IMR-90 (cell line): ENCODE data around the gene PHGDH. TPM values are rescaled to one million over a fixed set of nuclear protein-coding genes. Genes with fewer than 3 reads are reported as not detected.

Experiments
- ATAC-seq: fragments of 200-7000 bp; cut with Tn5 transposase; 2 replicates; pipeline ENCODE4 v1.9.1; 2020; ENCODE audit warnings: low read depth, mild to moderate bottlenecking, moderate library complexity
- BruUV-seq: library from RNA; stranded (reverse); fragments of 400-500 nt; replicated peaks from 2 replicates; lab custom pipeline; 2021; lab: Mats Ljungman, UMichigan
- CTCF ChIA-PET: fragments of 300-600 bp; formaldehyde crosslinking; extraction: SDS; loops from one replicate; lab custom pipeline; 2021; ENCODE audit warnings: antibody characterized with exemption; lab: Yijun Ruan, JAX
- POLR2A ChIA-PET: fragments of 300-600 bp; sonication (Branson Sonifier 250); formaldehyde crosslinking; loops from one replicate; lab custom pipeline; 2022; ENCODE audit warnings: antibody characterized with exemption; ENCODE audit not compliant: unreplicated experiment; lab: Charles Lee
- DNase-seq: peaks from one replicate; pipeline ENCODE4 v3.0.0; 2013
- H2AFZ ChIP-seq: replicated peaks from 2 replicates; pipeline ENCODE3; 2013; ENCODE audit warnings: low read length, mild to moderate bottlenecking; ENCODE audit not compliant: poor library complexity
- H2AK5ac ChIP-seq: 2 replicates; pipeline ENCODE4 v1.6.1; 2013; ENCODE audit warnings: low read depth, low read length, inconsistent platforms
- H2AK9ac ChIP-seq: replicated peaks from 2 replicates; pipeline ENCODE3; 2013; ENCODE audit warnings: mild to moderate bottlenecking, low read depth, low read length, moderate library complexity; ENCODE audit not compliant: poor library complexity
- H2BK120ac ChIP-seq: 2 replicates; pipeline ENCODE4 v1.6.1; 2013; ENCODE audit warnings: low read depth, low read length, inconsistent platforms
- H2BK15ac ChIP-seq: 3 replicates; pipeline ENCODE4 v1.6.1; 2013; ENCODE audit warnings: low read depth, low read length, inconsistent platforms
- H2BK20ac ChIP-seq: 2 replicates; pipeline ENCODE4 v1.6.1; 2013; ENCODE audit warnings: low read depth, mild to moderate bottlenecking, inconsistent platforms, low read length, moderate library complexity
- H2BK5ac ChIP-seq: 2 replicates; pipeline ENCODE4 v1.6.1; 2013; ENCODE audit warnings: mild to moderate bottlenecking, low read depth, low read length, inconsistent platforms; ENCODE audit not compliant: poor library complexity, severe bottlenecking
- H3K14ac ChIP-seq: replicated peaks from 2 replicates; pipeline ENCODE4 v1.6.1; 2013; ENCODE audit warnings: low read depth, low read length, inconsistent platforms
- H3K18ac ChIP-seq: 2 replicates; pipeline ENCODE4 v1.6.1; 2013; ENCODE audit warnings: low read depth, low read length, control low read depth
- H3K23ac ChIP-seq: 2 replicates; pipeline ENCODE4 v1.6.1; 2013; ENCODE audit warnings: low read depth, low read length, inconsistent platforms
- H3K27ac ChIP-seq: 2 replicates; pipeline ENCODE4 v1.5.1; 2013; ENCODE audit warnings: mild to moderate bottlenecking, control low read depth, low read length; ENCODE audit not compliant: insufficient read depth
- H3K27me3 ChIP-seq: 2 replicates; pipeline ENCODE4 v1.6.1; 2013; ENCODE audit warnings: low read length; ENCODE audit not compliant: control insufficient read depth, insufficient read depth
- H3K36me3 ChIP-seq: 2 replicates; pipeline ENCODE4 v1.6.1; 2013; ENCODE audit warnings: low read length, mixed read lengths; ENCODE audit not compliant: control insufficient read depth, insufficient read depth
- H3K4ac ChIP-seq: 2 replicates; pipeline ENCODE4 v1.6.1; 2013; ENCODE audit warnings: low read depth, low read length, inconsistent platforms
- H3K4me1 ChIP-seq: 2 replicates; pipeline ENCODE4 v1.6.1; 2013; ENCODE audit warnings: low read length, mixed read lengths; ENCODE audit not compliant: control insufficient read depth, insufficient read depth
- H3K4me2 ChIP-seq: 2 replicates; pipeline ENCODE4 v1.6.1; 2013; ENCODE audit warnings: low read depth, mild to moderate bottlenecking, control low read depth, low read length, moderate library complexity
- H3K4me3 ChIP-seq: 2 replicates; pipeline ENCODE4 v1.5.1; 2013; ENCODE audit warnings: low read depth, mild to moderate bottlenecking, control low read depth, low read length, moderate library complexity; ENCODE audit not compliant: insufficient read depth
- H3K56ac ChIP-seq: 2 replicates; pipeline ENCODE4 v1.6.1; 2013; ENCODE audit warnings: low read length, inconsistent platforms; ENCODE audit not compliant: insufficient read depth; ENCODE audit errors: extremely low read depth
- H3K79me1 ChIP-seq, 2 experiments: 2 replicates each; pipeline ENCODE4 v1.6.1; 2013; ENCODE audit warnings: low read length in 2 of 2, inconsistent platforms in 1 of 2, low read depth in 1 of 2
- H3K9ac ChIP-seq: 2 replicates; pipeline ENCODE4 v1.6.1; 2013; ENCODE audit warnings: low read depth, low read length, control low read depth
- H3K9me1 ChIP-seq: 2 replicates; pipeline ENCODE4 v1.6.1; 2013; ENCODE audit warnings: low read length, inconsistent platforms; ENCODE audit not compliant: insufficient read depth
- H3K9me3 ChIP-seq: 2 replicates; pipeline ENCODE4 v1.6.1; 2013; ENCODE audit warnings: low read length; ENCODE audit not compliant: control insufficient read depth, insufficient read depth
- H4K20me1 ChIP-seq: 2 replicates; pipeline ENCODE4 v1.6.1; 2013; ENCODE audit warnings: low read length, inconsistent platforms; ENCODE audit not compliant: insufficient read depth
- H4K5ac ChIP-seq: 2 replicates; pipeline ENCODE4 v1.6.1; 2013; ENCODE audit warnings: mild to moderate bottlenecking, low read depth, low read length, control low read depth
- H4K8ac ChIP-seq, 2 experiments: 2 replicates each; pipeline ENCODE4 v1.6.1; 2013; ENCODE audit warnings: low read depth in 2 of 2, low read length in 2 of 2, control low read depth in 1 of 2, inconsistent platforms in 1 of 2
- H4K91ac ChIP-seq: 2 replicates; pipeline ENCODE4 v1.6.1; 2013; ENCODE audit warnings: low read depth, low read length, inconsistent platforms; ENCODE audit not compliant: insufficient read depth
- BHLHE40 ChIP-seq: fragments of 150-350 bp; IDR thresholded peaks from 2 replicates; pipeline ENCODE4 v1.6.1; 2016; ENCODE audit warnings: mild to moderate bottlenecking, low read depth, low read length
- CEBPB ChIP-seq: IDR thresholded peaks from 2 replicates; pipeline ENCODE4 v1.6.1; 2012; ENCODE audit warnings: low read depth, low read length, improper control_type of control experiment
- CHD1 ChIP-seq: IDR thresholded peaks from 2 replicates; pipeline ENCODE4 v1.6.1; 2012; ENCODE audit warnings: low read depth, low read length, improper control_type of control experiment
- CTCF ChIP-seq: conservative IDR thresholded peaks from 2 replicates; pipeline ENCODE4 v1.5.1; 2012; ENCODE audit warnings: mild to moderate bottlenecking, low read depth, low read length, improper control_type of control experiment
- ELK1 ChIP-seq: fragments of 150-350 bp; IDR thresholded peaks from 2 replicates; pipeline ENCODE4 v1.6.1; 2016; ENCODE audit warnings: low read depth, mild to moderate bottlenecking, low read length, moderate library complexity, borderline replicate concordance
- FOS ChIP-seq: fragments of 150-350 bp; IDR thresholded peaks from 2 replicates; pipeline ENCODE4 v1.6.1; 2016; ENCODE audit warnings: low read depth, low read length
- MAFK ChIP-seq: IDR thresholded peaks from 2 replicates; pipeline ENCODE4 v1.6.1; 2012; ENCODE audit warnings: low read depth, low read length, improper control_type of control experiment
- MAZ ChIP-seq: IDR thresholded peaks from 2 replicates; pipeline ENCODE4 v1.6.1; 2012; ENCODE audit warnings: low read depth, mild to moderate bottlenecking, low read length, improper control_type of control experiment, moderate library complexity, borderline replicate concordance
- MXI1 ChIP-seq: IDR thresholded peaks from 2 replicates; pipeline ENCODE4 v1.6.1; 2012; ENCODE audit warnings: low read depth, mild to moderate bottlenecking, low read length, moderate library complexity, borderline replicate concordance
- NFE2L2 ChIP-seq: fragments of 150-350 bp; IDR thresholded peaks from 2 replicates; pipeline ENCODE4 v1.6.1; 2016; ENCODE audit warnings: low read depth, mild to moderate bottlenecking, low read length
- POLR2A ChIP-seq: IDR thresholded peaks from 2 replicates; pipeline ENCODE4 v1.6.1; 2012; ENCODE audit warnings: mild to moderate bottlenecking, low read depth, low read length
- RAD21 ChIP-seq: IDR thresholded peaks from 2 replicates; pipeline ENCODE4 v1.6.1; 2012; ENCODE audit warnings: low read length, improper control_type of control experiment
- RCOR1 ChIP-seq: IDR thresholded peaks from 2 replicates; pipeline ENCODE4 v1.6.1; 2012; ENCODE audit warnings: mild to moderate bottlenecking, low read length, improper control_type of control experiment; ENCODE audit not compliant: insufficient replicate concordance
- RFX5 ChIP-seq: IDR thresholded peaks from 2 replicates; pipeline ENCODE4 v1.8.0; 2012; ENCODE audit warnings: low read depth, mild to moderate bottlenecking, low read length, moderate library complexity
- SMC3 ChIP-seq: fragments of 150-350 bp; IDR thresholded peaks from 2 replicates; pipeline ENCODE4 v1.6.1; 2016; ENCODE audit warnings: low read depth, mild to moderate bottlenecking, antibody characterized with exemption, low read length, moderate library complexity
- USF2 ChIP-seq: fragments of 150-350 bp; IDR thresholded peaks from 2 replicates; pipeline ENCODE4 v1.6.1; 2017; ENCODE audit warnings: mild to moderate bottlenecking, antibody characterized with exemption, low read length, low read depth
- dilution Hi-C: fragments of 300-500 bp; cut with HindIII; formaldehyde crosslinking; loops from one replicate; pipeline ENCODE4 v1.14.3; 2018; ENCODE audit warnings: low sequenced_read_pairs; ENCODE audit not compliant: unreplicated experiment
- in situ Hi-C: fragments of 300-500 bp; cut with MboI; formaldehyde crosslinking; loops from 3 replicates; pipeline ENCODE4 v1.14.3; 2019; ENCODE audit warnings: low sequenced_read_pairs, inconsistent platforms, mixed read lengths
- intact Hi-C: fragments of 100-400 bp; cut with micrococcal nuclease; formaldehyde crosslinking; loops from 2 replicates; pipeline ENCODE4 v1.10.0; 2022
- polyA plus RNA-seq, 3 experiments: library from polyadenylated mRNA; depleted of rRNA; stranded (reverse); fragments of >200 nt; gene quantifications; 2 replicates each; pipeline ENCODE4 v1.2.3, GENCODE V29; 2012; ENCODE audit warnings: low replicate concordance in 1 of 3
- total RNA-seq: library from RNA; depleted of rRNA; stranded (reverse); fragments of >200 nt; gene quantifications from 2 replicates; pipeline ENCODE4 v1.2.3, GENCODE V29; 2012

Gene PHGDH
- total and polyA plus RNA-seq, 2 of the 4 experiments (the other 2 are of a cell fraction) = 87.9 to 331 TPM

GRCh38 chr1:119729044-119729443 is 17.3 kb downstream of the PHGDH start:
- Histone ChIP-seq H3K27ac (no peak overlapping the region), H3K9ac (no peak overlapping the region), H3K18ac (no peak overlapping the region), H2BK120ac (no peak overlapping the region), H3K4me2 (no peak overlapping the region), H4K91ac (no peak overlapping the region), H3K23ac (no peak overlapping the region), H2AK5ac (no peak overlapping the region), H4K20me1 (peaks cover 28% of the 10 kb centered on the region; the same call in 1 of the 2 replicates), H3K9me3 (no peaks in the 10 kb centered on the region), H2BK20ac (no peak overlapping the region), H4K5ac (no peak overlapping the region), H2AK9ac (no peak overlapping the region), H3K79me1 (peaks cover 13 to 46% of the 10 kb centered on the region in 2 experiments; a peak in 3 of 4 replicates), H2BK5ac (no peak overlapping the region), H3K14ac (no peak overlapping the region), H2AFZ (no peak overlapping the region), H3K4me3 (no peak overlapping the region), H3K36me3 (peaks cover 68% of the 10 kb centered on the region), H3K56ac (no peak overlapping the region), H3K9me1 (peaks cover 6% of the 10 kb centered on the region; the same call in 1 of the 2 replicates), H2BK15ac (no peak overlapping the region), H3K4ac (no peak overlapping the region), H3K4me1 (no peaks in the 10 kb centered on the region), H4K8ac (no peak overlapping the region), H3K27me3 (no peaks in the 10 kb centered on the region)
- intact Hi-C loops (no loop called here), dilution Hi-C loops (no loop called here), in situ Hi-C loops (no loop called here)
- no TSS peak for BruUV-seq
- ATAC-seq (no peak), DNase-seq (no peak)
- ChIA-PET CTCF (no interaction called here), POLR2A (no interaction called here)
- TF ChIP-seq USF2 = no peak
- no peak for TF ChIP-seq CEBPB
- TF ChIP-seq MXI1 = no peak
- no peak for TF ChIP-seq MAFK
- TF ChIP-seq CTCF = no peak
- no peak for TF ChIP-seq RCOR1
- no peak for TF ChIP-seq SMC3
- TF ChIP-seq ELK1 = no peak
- TF ChIP-seq CHD1 = no peak
- no peak for TF ChIP-seq RFX5
- TF ChIP-seq NFE2L2 = no peak
- TF ChIP-seq FOS = no peak
- TF ChIP-seq RAD21 = no peak
- no peak for TF ChIP-seq POLR2A
- no peak for TF ChIP-seq MAZ
- TF ChIP-seq BHLHE40 = no peak
